Fibroblast of upper back skin (primary cell): ENCODE data around the gene PCSK6.
"Not testable (repeated sequence)": the region's sequence is repeated elsewhere in the genome, so short reads cannot be mapped to it uniquely, and the experiment has no call there.

Experiments
- DNase-seq: peaks from one replicate; pipeline ENCODE4 v3.0.0-alpha.2; 2013

The PCSK6 gene

DNA sequence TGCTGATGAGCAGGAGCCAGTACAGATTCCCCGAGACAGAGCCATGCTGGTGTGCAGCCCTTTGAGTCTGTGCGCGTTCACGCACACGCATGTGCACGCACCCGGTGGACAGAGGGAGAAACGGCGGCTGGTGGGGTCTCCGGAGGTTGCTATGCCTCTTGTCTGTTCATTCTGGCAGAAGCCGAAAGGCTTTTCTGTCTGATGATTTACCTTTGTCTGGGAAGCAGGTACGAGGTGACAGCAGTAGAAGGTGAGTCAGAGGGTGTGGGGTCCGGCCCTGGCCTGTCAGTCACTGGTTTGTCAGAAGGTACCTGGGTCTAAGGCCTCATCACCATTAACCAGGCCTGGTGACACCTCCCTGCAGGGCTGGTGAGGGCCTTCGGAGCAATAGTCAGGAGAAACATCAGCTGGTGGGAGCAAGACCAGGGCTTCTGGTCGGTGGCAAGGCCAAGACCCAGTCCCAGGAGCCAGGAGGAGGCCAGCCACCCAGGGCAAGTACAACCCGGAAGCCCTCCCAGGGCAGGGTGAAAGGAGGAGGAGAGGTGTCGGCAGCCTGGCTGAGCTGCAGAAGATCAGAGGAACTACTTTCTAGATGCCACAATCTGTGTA is 7.5 kb downstream of the PCSK6 start:
- DNase-seq, result no peak

GRCh38 chr15:101481381-101481705 is 8.2 kb downstream of the PCSK6 start:
- no peak for DNase-seq

- no peak for DNase-seq
Observed at GRCh38 chr15:101480613-101481380, 8.7 kb downstream of the PCSK6 start.

GRCh38 chr15:101479851-101480612 is 9.5 kb downstream of the PCSK6 start:
- DNase-seq, result no peak

- no peak for DNase-seq
Observed at GRCh38 chr15:101479342-101479845, 10.1 kb downstream of the PCSK6 start.

GRCh38 chr15:101478701-101479341 is 10.7 kb downstream of the PCSK6 start:
- DNase-seq, result no peak

DNA sequence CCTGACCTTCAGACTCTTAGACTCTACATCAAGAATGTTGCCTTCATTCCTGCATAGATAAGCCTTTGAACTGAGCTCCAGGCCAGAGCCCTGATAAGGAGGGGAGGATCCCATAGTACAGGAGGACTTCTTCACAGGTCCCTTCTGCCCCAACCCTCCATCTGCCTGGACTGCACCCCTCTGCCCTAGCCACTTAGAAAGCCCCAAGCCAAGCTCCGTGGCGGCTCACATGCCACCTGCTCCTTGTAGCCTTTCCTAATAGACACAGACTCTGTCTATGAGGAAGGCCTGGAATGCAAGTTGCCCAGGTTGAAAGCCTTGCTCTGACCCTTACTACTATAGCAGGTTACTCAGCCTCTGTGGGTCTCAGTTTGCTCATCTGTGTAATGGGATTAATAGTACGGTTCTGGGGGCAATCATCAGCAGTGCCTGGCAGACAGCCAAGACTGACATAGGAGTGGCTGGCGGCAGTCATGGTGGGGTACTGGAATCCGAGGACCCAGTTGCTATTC is 11.6 kb downstream of the PCSK6 start:
- no peak for DNase-seq

- no peak for DNase-seq
Observed at GRCh38 chr15:101476756-101477155, 12.8 kb downstream of the PCSK6 start.

DNA sequence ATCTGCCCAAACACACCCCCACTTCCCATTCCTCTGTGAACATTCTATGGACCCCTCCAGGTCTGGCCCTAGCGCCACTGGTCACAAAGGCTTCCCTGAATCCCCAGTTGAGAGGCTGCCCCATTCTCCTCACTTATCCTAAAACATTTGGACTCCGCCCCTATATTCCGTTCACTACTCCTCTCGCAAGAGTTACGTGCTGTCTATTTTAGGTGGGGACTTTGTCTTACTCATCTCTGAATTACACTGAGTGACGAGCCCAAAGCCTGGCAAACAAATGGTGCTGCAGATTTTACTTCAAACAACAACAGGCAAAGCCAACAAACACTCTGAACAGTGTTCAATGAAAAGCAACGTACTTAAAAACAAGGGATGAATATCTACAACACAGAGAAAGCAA is 14.5 kb downstream of the PCSK6 start:
- DNase-seq, result no peak

GRCh38 chr15:101474233-101474632 is 15.3 kb downstream of the PCSK6 start:
- DNase-seq, result no peak

DNA sequence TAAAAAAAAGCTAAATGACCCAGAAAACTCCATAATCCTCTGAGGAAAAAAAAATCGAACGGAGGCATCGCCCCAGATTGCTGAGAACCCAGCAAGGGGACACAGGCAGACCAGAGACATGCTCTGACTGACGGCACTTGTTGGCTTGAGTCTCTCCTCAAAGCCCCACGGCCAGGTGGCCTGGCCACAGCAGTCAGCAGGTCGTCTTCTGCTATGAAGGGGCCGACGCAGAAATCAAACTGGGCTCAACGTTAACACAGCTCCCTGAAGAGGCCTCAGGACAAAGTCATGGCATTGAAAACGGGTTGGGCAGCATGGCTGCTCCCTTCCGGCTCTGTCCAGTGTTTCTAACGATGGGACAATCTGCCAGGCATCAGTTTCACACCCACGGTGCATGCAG is 17.5 kb downstream of the PCSK6 start:
- DNase-seq, result no peak

DNA sequence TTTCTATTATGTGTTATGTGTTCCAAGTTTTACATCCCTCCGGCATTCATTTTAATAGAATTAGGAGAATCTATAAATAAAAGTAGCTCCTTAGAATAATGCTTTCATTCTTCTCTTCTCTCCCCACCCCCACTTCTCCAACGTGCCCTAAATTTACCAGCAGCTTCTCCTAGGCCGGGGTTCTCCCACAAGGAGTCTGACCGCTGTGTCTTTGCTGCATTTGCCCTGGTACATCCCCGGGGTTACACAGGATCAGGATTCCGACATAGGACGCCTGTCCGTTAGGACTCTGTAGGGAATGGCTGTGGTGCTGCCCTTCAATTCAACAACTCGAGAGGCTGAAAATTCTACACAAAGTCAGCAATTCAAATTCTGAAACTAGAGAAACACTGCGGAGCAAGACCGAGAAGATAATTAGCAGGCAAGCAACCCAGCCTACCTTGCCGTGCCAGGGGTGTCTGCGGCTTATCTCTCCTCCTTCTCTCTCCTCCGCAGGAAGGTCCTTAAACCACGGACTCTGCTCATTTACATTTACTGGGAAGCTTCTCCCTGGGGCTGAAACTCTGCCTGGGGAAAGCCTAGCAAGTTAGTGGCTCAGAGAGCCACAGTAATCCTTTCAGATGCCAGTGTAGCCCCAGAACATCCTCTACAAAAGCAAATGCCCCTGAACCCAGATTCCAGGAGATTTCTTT is 18.8 kb downstream of the PCSK6 start:
- DNase-seq, result no peak

DNA sequence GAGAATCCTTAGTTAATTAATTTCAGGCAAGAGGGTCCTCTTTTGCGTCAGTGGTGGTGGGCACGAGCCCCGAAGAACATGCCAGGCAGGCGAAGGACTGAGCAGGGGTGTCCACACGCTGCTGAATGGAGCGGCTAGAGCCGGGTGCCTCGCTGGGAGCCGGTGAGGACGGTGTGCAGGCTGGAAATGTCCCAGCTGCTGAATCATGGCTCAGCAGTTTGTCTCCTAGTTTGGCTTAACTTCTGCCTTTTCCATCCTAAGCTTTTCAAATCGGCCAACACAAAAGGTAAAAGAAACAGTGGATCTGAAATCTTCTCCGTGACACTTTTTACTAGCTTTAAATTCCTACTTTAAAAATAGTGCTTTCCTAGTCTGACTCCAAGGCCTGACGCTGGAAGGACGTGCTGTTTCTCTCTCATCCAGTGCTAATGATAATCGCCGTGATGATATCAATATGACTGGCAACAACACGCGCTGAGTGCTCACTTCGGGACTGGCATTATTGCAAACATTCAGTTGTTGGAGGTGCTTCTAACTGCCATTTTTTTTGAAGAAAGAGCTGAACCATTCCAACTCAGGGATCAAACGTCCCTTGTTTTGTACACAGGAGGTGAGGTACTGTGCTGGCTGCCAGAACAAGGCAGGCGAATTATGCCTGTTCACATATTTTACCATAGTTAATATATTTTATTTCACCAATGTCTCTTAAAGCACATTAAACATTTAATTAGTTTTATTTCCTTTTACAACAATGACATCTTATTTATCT is 19.8 kb downstream of the PCSK6 start:
- DNase-seq, result no peak

GRCh38 chr15:101466188-101466587 is 23.3 kb downstream of the PCSK6 start:
- DNase-seq, result no peak

- no peak for DNase-seq
Observed at GRCh38 chr15:101464999-101465669, 24.4 kb downstream of the PCSK6 start.

DNA sequence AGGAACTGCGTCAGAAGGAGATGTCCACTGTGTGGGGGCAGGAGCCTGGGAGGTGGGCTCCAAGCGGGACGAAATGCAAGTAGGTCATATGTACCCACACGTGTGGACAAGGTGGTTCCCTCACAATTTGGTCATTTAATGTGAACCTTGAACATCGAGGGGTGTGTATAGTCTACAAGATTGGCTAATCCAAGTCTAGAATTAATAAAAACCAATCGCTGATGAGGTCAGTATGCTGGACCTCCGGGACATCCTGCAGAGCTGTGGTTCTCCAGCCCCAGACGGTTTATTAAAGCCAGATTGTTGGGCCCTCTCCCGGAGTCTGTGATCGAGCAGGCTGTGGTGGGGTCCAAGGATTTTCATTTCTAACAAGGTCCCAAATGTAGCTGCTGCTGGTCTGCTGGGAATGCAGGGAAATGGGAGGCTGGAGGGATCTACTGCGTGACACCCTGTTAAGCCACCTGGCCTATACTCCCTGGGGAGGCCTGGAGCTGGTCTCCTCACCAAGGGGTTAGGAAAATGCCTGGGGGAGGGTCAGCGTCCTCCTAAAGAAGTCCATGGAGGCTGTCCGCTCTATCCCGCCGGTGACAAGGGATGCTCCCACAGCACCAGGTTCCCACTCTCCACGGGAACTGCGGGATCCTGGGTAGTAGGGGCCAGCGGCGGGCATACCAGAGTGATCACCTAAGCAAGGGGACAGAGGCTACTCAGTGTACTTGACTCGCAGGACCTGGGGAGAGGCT is 25.1 kb downstream of the PCSK6 start:
- DNase-seq, result peak; percentile 34

DNA sequence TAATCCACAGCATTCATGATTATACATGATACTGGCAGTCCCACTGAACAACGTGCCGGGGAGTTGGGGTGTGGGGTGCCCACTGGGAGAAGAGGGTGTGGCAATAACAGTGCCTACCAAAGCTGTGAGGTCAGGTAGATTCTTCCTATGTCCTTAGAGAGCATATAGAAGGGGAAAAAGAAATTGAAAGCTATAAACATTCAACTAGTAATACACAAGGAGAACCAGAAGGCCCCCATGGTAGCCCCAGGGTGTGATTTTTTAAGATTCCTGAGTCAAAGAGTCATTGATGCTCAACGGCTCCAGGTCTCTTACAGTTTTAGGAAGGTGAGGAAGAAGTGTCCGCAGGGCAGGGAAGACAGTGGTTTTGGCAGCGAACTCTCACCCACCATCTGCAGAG is 25.8 kb downstream of the PCSK6 start:
- DNase-seq, result not testable (repeated sequence)

GRCh38 chr15:101463270-101463669 is 26.2 kb downstream of the PCSK6 start:
- DNase-seq, result no peak

GRCh38 chr15:101461097-101461496 is 28.4 kb downstream of the PCSK6 start:
- no peak for DNase-seq

DNA sequence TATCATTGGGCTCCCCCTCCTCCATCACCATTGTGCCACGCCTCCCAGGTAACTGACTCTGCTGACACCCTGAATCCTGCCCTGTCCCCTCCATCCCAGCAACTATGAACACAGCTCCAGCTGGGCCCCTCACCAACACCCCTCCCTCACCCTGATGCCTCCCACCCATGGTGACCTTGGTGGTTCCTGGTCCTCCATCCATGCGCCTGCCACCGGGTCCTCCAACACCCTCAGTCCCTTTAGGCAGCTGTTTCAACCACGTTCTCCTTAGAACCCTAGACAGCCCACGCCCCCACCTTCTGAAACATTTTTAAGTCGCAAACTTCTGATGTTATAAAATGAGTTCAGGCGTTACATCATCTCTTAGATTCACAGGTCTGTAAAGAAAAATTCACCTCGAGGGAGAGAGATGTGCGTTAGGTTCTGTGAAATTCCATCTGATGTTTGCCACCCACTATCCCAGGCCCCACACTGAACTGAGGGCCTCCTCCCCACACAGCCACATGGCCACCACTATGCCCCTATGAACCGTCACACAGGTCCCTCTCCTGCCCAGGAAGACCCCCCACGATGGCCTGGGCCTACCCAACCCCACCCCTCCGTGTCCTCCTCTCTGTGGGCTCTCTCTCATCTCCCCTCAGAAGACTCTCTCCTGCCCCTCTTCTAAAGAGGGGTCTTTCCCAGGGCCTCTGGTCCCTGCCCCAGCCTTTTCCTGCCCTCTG is 29.8 kb downstream of the PCSK6 start:
- no peak for DNase-seq
